Osteoblast (primary cell): ENCODE data around the gene GLI3. TPM values are rescaled to one million over a fixed set of nuclear protein-coding genes. Genes with fewer than 3 reads are reported as not detected.
A peak's percentile ranks its signal among the peaks of the same experiment; 100 is the strongest.

ENCODE experiments used
- DNase-seq: peaks from one replicate; pipeline ENCODE4 v3.0.0; 2011; ENCODE audit warnings: low spot score, mixed read lengths; ENCODE audit not compliant: insufficient read length; ENCODE audit errors: missing footprints
- H2AFZ ChIP-seq: 2 replicates; pipeline ENCODE4 v1.6.0; 2011; ENCODE audit warnings: mild to moderate bottlenecking, low read length
- H3K27ac ChIP-seq: 2 replicates; pipeline ENCODE4 v1.5.1; 2011; ENCODE audit warnings: mild to moderate bottlenecking, low read depth, low read length, moderate library complexity
- H3K27me3 ChIP-seq: 2 replicates; pipeline ENCODE4 v1.6.0; 2012; ENCODE audit warnings: mild to moderate bottlenecking, control low read depth, inconsistent platforms, low read length, moderate library complexity; ENCODE audit not compliant: insufficient read depth
- H3K36me3 ChIP-seq: 2 replicates; pipeline ENCODE4 v1.5.1; 2011; ENCODE audit warnings: mild to moderate bottlenecking, low read length, control low read depth, moderate library complexity; ENCODE audit not compliant: insufficient read depth
- H3K4me1 ChIP-seq: 2 replicates; pipeline ENCODE4 v1.5.1; 2011; ENCODE audit warnings: mild to moderate bottlenecking, low read length, control low read depth, moderate library complexity; ENCODE audit not compliant: insufficient read depth
- H3K4me2 ChIP-seq: 2 replicates; pipeline ENCODE4 v1.6.0; 2011; ENCODE audit warnings: mild to moderate bottlenecking, low read length; ENCODE audit not compliant: insufficient read depth
- H3K4me3 ChIP-seq: fragments of 200-600 bp; sonication (generic); 3 replicates; pipeline ENCODE4 v1.5.1; 2012; ENCODE audit warnings: mild to moderate bottlenecking, low read length, inconsistent platforms; ENCODE audit not compliant: insufficient read depth
- H3K79me2 ChIP-seq: 2 replicates; pipeline ENCODE4 v1.6.0; 2012; ENCODE audit warnings: mild to moderate bottlenecking, low read length, control low read depth, inconsistent platforms; ENCODE audit not compliant: insufficient read depth
- H3K9me3 ChIP-seq: 2 replicates; pipeline ENCODE4 v1.5.1; 2011; ENCODE audit warnings: low read depth, low read length, control low read depth
- H4K20me1 ChIP-seq: 2 replicates; pipeline ENCODE4 v1.6.0; 2012; ENCODE audit warnings: mild to moderate bottlenecking, low read length, control low read depth; ENCODE audit not compliant: insufficient read depth
- total RNA-seq: library from RNA; depleted of rRNA; stranded (reverse); fragments of >200 nt; gene quantifications from 2 replicates; pipeline ENCODE4 v1.2.3, GENCODE V29; 2012
- TF ChIP-seq, protein P1 (sequence below): IDR thresholded peaks from 2 replicates; pipeline ENCODE4 v1.5.1; 2011; ENCODE audit warnings: mild to moderate bottlenecking, low read depth, low read length, moderate library complexity; ENCODE audit errors: extremely low read depth

The GLI3 gene
- total RNA-seq, 1 donor = 11.9 TPM

GRCh38 chr7:42107484-42108240 lies 129.3 kb downstream of the GLI3 start:
- H3K36me3 ChIP-seq = peaks cover 3% of the 10 kb centered on the region
- peaks cover 9% of the 10 kb centered on the region for H4K20me1 ChIP-seq
- no peak overlapping the region for H2AFZ ChIP-seq
- peak overlapping the region; percentile 30 for H3K4me2 ChIP-seq
- peak; percentile 85 for DNase-seq
- TF ChIP-seq, protein P1, sequence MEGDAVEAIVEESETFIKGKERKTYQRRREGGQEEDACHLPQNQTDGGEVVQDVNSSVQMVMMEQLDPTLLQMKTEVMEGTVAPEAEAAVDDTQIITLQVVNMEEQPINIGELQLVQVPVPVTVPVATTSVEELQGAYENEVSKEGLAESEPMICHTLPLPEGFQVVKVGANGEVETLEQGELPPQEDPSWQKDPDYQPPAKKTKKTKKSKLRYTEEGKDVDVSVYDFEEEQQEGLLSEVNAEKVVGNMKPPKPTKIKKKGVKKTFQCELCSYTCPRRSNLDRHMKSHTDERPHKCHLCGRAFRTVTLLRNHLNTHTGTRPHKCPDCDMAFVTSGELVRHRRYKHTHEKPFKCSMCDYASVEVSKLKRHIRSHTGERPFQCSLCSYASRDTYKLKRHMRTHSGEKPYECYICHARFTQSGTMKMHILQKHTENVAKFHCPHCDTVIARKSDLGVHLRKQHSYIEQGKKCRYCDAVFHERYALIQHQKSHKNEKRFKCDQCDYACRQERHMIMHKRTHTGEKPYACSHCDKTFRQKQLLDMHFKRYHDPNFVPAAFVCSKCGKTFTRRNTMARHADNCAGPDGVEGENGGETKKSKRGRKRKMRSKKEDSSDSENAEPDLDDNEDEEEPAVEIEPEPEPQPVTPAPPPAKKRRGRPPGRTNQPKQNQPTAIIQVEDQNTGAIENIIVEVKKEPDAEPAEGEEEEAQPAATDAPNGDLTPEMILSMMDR = no peak
- H3K79me2 ChIP-seq = peaks cover 4% of the 10 kb centered on the region
- no peaks in the 10 kb centered on the region for H3K27me3 ChIP-seq
- no peaks in the 10 kb centered on the region for H3K9me3 ChIP-seq
- H3K27ac ChIP-seq = no peak overlapping the region
- no peak overlapping the region for H3K4me3 ChIP-seq
- peaks cover 11% of the 10 kb centered on the region for H3K4me1 ChIP-seq

DNA sequence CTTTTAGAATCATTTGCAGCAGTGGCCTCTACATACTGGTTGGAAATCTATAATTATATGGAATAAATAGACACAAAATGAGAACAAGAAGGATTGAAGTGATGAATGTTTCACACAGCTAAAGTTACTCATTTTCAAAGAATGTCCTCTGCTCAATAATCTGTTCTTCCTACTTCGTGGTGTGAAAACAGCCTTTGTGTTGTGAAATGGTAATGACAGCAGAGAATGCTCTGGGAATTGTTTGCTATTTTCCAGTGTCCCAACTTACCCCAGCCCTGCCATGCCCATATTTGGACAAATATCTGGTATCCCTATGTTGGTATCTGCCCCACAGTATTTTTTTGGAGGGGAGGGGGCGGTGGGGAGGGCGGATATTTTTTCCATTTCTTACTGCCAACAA lies 130.4 kb downstream of the GLI3 start:
- no peak for DNase-seq
- peaks cover 11% of the 10 kb centered on the region for H3K4me1 ChIP-seq
- no peak overlapping the region for H3K4me2 ChIP-seq
- peaks cover 4% of the 10 kb centered on the region for H3K79me2 ChIP-seq
- no peaks in the 10 kb centered on the region for H3K27me3 ChIP-seq
- H3K4me3 ChIP-seq = no peak overlapping the region
- TF ChIP-seq, protein P1 = no peak
- H2AFZ ChIP-seq = no peak overlapping the region
- no peaks in the 10 kb centered on the region for H3K9me3 ChIP-seq
- H3K36me3 ChIP-seq = peaks cover 3% of the 10 kb centered on the region
- no peak overlapping the region for H3K27ac ChIP-seq
- H4K20me1 ChIP-seq = peaks cover 7% of the 10 kb centered on the region

DNA sequence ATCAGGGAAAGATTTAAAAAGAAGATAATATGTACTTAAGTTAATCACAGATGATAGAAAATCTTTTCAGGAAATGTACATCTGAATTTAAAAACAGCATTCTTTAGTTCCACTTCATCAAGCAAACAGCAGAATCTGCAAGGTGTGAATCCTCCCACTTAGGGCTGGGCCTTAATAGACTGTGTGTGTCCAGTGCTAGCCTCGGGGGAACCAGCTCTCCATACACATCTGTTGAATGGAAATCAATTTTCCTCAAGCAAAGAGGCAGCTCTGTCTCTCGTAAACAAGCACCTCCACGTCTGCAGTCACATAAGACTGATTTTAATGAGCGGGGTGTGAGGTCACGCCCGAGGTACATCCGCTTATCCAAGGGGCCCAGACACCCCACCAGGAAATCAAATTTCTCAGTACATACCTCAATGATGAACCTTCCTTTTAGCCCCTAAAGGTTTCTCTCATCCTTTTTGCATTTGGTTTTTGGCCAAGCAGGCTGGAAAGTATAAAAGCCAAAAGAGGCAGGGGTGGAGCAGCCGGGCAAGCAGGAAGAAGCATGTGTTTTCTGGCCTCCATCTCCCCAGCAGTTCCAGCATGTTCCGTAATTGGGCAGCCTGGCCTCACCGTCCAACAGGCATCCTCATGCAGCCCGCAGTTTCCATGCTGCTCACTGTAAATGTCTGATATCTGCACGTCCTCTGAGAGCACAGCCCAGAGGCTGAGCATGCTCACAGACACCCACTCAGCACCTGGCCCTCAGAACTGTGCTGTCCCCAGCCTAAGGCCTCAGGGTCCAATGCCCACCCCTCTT lies 131.3 kb downstream of the GLI3 start:
- peaks cover 3% of the 10 kb centered on the region for H3K36me3 ChIP-seq
- H3K27me3 ChIP-seq = no peaks in the 10 kb centered on the region

More for the DNA sequence above, 131.3 kb downstream of the GLI3 start:
- Histone ChIP-seq H3K9me3 (no peaks in the 10 kb centered on the region), H2AFZ (no peak overlapping the region), H3K4me1 (peaks cover 11% of the 10 kb centered on the region), H3K79me2 (peaks cover 4% of the 10 kb centered on the region), H4K20me1 (peaks cover 7% of the 10 kb centered on the region), H3K4me2 (no peak overlapping the region), H3K27ac (no peak overlapping the region), H3K4me3 (no peak overlapping the region)
- TF ChIP-seq, protein P1 = no peak
- no peak for DNase-seq
